NCI-H2107 treated with DMSO at 0.1 percent for 48 hours (cell line): ENCODE measurements around the gene CHMP3.
"Not testable (repeated sequence)": the region's sequence is repeated elsewhere in the genome, so short reads cannot be mapped to it uniquely, and the experiment has no call there.

Experiments
- DNase-seq: peaks from one replicate; lab custom pipeline; 2025; ENCODE audit not compliant: unreplicated experiment; lab: John Stamatoyannopoulos, UW

Gene CHMP3

DNA sequence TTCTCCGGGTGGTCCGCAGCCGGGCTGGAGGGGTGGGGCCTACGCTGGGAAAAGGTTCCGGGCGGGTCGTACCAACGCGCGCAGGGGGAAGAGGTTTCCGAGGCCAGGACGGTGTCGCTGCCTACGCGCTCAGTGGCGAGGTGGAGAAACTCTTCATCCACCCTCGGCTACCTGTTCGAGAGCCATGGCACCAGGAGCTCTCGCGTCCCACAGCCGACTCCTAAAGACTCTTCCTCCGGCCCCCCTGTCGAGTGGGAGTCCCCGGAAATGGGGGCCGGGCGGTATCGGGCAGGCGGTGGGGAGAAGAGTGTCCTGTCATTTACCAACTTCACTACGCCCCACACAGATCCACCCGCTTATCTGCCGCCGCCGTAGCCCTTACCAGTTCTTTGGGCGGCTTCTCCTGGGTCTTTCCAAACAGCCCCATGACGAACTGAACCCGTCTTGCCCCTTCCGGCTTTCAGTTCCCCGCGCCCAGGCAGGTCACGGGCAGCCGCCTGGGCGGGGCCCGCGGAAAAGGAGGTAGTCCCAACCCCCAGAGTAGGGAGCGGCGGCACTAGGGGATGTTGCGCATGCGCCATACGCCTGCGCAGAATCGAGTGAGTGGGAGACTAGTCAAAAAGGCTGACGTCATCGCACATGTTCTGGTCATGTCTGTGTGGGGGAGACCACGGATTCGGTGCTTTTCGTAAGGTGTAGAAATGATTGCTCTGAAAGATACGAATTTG, at the start of gene CHMP3:
CHMP3 (minus strand) TSS at position 522 of the 728 bp plus-strand sequence; CDS start at position 427, 95 bp downstream.
- peak; percentile 93 for DNase-seq

DNA sequence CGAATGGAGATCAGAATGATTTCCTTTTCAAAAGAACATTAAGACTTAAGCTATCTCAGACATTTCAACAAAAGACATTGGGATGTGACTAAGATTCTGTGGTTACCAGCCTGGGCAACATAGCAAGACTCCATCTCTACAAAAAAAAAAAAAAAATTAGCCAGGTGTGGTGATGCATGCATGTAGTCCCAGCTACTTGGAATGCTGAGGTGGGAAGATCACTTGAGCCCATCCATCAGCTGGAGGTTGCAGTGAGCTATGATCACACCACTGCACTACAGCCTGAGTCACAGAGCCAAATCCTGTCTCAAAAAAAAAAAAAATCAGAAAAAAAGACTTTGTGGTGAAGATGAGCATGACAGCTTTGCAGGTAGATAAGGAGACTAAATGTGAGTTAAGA, 47.6 kb upstream of the CHMP3 start:
- DNase-seq, result no peak

DNA sequence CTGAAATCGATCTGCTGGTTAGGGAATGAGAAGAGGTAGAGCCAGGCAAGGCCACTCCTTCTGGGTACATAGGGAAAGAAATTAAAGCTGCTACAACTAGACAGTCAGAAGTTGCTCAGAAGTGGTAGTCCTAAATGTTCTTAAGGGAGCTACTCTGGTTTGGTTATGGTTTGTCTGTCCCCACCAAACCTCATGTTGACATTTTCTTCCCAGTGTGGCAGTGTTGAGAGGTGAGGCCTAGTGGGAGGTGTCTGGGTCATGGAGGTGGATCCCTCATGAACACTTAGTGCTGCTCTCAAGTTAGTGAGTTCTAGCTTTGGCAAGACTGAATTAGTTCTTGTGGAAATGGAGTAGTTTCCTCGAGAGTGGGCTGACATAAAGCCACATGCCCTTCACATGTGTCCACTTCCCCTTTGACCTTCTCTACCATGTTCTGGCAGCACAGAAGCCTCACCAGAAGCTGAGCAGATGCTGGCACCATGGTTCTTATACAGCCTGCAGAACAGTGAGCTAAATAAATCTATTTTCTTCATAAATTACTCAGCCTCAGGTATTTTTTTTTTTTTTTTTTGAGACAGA, 45.7 kb upstream of the CHMP3 start:
- DNase-seq, result no peak

- DNase-seq, result peak; percentile 6
Measured at GRCh38 chr2:86603905-86604304, 40.7 kb upstream of the CHMP3 start.

DNA sequence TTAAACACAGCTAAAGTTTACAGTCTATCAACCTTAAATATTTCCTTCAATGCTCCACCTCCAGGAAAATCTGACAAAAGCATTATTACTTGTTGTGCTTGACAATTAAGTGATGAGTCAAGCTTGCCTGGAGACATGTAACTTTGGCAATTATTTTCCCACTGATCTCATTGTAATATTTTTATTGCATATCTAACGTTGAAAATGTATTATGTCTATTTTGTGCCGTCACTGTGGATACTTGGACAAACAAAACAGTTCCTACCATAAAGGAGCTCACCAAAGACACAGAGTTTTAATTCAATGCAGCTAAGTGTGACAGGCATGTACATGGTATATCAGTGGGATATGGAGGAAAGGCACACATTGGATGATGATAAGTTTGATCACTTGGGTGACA, 35.7 kb upstream of the CHMP3 start:
- no peak for DNase-seq

- DNase-seq, result no peak
Measured at GRCh38 chr2:86596118-86596517, 32.9 kb upstream of the CHMP3 start.

DNA sequence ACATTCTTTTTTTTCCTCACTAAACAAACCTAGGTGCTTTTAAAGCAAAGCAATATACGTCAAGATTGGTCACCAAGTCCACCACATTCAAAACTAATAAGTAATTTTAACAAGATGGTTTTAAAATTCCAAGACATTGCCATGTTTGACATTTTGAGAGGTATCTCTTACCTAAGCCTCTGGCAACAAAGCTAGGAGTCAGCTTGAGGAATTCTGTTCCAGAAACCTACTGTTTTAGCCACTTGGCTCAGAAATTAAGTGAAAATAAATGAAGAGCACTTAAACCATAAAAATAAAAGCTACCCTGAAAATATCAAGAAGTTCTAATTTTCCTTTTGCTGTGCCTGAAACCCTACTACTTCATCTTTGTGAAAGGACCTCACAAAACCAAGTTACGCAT, 30.0 kb upstream of the CHMP3 start:
- no peak for DNase-seq

DNA sequence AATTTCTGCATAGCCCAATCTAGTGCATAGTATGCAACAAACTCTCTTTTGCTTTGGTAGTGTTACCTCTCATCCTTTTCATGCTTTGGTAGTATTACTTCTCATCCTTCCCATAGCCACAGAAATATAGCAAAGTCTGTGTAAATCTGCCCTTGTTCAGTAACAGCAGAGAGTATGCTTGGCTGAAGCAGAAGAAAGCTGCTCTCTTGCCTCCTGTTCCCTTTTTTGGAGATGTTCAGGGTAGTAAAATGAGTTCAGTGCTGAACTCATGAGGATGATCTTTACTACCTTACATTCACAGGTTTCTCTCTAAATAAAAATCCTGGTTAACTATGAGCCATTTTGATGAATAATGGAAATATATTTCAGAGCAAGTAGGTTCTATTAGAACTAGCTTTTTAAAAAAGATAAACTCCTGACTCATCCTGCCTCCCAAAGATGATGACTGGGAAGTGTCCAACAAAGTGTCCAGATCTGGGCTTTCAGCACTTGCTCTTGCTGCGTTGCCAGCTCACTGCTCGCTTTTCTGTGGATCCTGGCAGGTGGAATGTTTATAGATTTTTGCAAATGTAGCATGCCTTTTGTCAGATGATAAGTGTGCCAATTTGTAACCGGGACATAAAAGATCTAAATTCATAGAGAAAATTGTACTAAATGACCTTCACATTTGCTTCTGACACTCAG, 29.4 kb upstream of the CHMP3 start:
- no peak for DNase-seq

DNA sequence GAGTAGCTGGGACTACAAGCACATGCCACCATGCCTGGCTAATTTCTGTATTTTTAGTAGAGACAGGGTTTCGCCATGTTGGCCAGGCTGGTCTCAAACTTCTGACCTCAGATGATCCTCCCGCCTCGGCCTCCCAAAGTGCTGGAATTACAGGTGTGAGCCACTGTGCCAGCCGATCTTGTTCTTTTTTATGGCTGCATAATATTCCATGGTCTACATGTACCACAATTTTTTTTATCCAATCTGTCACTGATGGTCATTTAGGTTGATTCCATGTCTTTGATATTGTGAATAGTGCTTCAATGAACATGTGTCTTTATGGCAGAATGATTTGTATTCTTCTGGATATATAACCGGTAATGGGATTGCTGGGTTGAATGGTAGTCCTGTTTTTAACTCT, 26.5 kb upstream of the CHMP3 start:
- not testable (repeated sequence) for DNase-seq

DNA sequence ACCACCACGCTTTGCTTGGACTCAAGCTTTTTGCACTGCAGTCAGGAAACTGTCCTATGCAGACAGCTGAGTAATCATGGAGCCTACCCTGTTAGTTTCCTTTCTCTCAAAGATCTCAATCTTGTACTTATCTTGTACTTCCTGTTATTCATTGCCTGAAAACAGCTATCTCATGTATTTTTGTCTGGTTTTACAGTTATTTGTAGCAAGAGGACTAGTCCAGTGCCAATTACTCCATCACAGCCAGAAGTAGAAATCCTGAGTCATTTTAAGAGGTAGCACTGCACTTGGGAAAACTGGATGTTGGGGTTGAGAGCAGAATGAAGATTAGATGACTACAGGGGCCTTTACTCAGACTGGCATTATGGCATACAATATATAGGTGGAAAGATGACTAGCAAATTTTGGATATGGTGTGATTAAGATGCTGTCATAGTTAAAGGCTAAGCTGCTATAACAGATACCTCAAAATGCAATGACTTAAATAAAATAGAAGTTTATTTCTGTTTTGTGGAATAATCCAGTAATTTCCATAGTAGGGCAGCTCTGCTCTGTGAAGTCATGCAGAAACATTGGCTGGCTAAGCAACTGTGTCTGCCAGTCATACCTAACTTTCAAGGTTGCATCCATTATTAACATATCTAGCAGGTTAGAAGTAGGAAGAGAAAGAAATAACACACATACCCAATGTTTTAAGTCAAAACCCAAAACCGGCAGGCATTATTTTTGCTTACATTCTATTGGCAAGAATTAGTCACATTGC, 21.1 kb upstream of the CHMP3 start:
- no peak for DNase-seq

DNA sequence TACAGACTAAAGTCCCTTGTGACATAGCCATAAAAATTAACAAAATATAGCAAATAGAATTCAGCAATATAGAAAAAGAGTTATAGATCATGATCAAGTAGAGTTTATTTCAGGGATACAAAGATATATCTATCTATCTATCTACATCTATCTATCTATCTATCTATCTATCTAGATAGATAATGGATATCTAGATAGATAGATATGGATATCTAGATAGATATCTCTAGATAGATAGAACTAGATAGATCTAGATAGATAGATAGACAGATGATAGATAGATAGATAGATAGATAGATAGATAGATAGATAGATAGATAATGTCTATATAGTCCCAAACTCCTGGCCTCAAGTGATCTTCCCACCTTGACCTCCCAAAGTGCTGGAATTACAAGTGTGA, 17.3 kb upstream of the CHMP3 start:
- no peak for DNase-seq

DNA sequence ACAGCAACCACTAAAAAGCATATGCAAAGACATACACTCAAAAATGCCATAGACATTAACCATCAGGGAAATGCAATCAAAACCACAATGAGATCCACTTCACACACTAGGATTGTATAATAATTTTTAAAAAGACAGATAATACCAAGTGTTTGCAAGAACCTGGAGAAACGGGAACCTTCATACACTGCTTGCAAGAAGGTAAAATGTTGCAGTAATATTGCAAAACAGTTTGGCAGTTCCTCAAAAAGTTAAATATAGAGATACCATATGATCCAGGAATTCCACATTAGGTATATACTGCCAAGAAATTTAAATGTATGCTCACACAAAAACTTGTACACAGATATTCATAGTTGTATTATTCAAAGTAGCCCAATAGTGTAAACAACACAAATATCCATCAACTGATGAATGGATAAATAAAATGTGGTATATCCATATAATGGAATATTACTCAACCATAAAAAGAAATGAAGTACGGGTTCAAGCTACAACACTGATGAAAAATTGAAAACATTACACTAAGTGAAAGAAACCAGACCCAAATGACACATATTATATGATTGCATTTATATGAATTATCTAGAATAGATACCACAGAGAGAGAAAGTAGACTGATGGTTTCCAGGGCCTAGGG, 14.7 kb upstream of the CHMP3 start:
- no peak for DNase-seq

- no peak for DNase-seq
Measured at GRCh38 chr2:86570059-86570458, 6.8 kb upstream of the CHMP3 start.

GRCh38 chr2:86566821-86567190, 3.6 kb upstream of the CHMP3 start:
- no peak for DNase-seq

GRCh38 chr2:86566158-86566820, 3.0 kb upstream of the CHMP3 start:
- no peak for DNase-seq

DNA sequence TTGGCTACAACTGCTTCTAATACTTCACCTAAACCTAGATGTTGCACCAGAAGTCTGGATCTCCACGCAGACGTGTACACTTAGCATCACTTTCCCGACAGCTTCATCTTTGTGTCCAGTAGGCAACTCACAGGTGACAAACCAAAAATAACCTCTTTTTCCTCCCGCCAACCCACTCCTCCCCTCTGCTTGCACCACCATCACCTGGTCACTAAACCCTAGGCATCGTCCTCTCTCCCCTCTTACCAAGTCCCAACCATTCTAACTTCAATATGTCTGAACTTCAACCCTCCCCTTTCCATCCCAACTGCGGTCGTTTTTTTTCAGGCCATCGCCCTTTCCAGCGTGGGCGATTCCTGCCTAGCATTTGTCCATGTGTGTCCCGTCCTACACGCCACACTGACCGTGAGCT, 413 bp upstream of the CHMP3 start:
- no peak for DNase-seq

GRCh38 chr2:86562485-86562921, 740 bp downstream of the CHMP3 start:
- no peak for DNase-seq

DNA sequence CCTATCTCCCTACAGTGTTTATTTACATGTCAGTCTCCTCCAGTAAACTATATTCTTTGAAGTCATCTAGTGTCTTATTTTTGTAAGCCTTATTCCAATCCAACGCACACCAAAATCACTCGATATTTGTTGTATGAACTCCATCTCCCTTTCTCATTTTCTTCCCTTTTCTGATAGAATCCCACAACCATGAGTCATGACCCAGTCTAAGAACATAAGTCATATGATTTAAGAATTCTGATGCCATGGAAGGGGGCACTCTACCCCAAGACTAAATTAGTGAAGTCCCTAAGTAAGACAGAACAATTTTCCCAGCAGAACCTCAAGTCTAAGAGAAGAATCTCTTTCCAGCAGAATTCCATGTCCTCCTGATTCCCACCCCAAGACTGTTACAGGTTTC, 5.4 kb downstream of the CHMP3 start:
- no peak for DNase-seq

DNA sequence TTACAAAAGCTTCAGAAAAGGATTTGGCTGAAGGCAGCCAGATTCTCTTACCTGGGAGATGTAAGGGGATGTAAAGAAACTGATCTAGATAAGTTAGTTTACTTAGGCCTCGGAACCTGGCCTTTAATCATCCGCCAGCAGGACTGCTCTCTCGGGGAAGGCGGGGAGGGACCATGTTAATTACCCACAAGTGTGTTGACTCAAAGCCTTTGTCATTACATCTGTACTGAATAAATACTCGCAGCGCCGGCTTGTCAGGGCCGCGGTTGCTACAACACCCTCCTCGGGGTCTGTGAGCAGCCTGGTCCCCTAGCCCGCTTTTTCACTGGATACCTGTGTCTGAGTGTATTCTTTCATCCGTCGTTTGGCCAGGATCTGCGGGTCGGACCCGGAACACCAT, 6.7 kb downstream of the CHMP3 start:
- DNase-seq, result no peak

- DNase-seq, result no peak
Measured at GRCh38 chr2:86552889-86553288, 10.4 kb downstream of the CHMP3 start.
